ENCODE results near the gene GYG2. TPM values are rescaled to one million over a fixed set of nuclear protein-coding genes. Genes with fewer than 3 reads are reported as not detected.

Gene GYG2
- total and polyA plus RNA-seq, 2 of the 13 experiments (the other 11 are each of a cell fraction or from before 2014, with no cell fraction given), result 20.0 to 24.3 TPM

GRCh38 chrX:2841537-2841936, 12.8 kb downstream of the GYG2 start:
- BruUV-seq (replicated peaks), result no TSS peak
- H4K20me1 ChIP-seq (ENCODE audit: insufficient read depth, low read length), result no peaks in the 10 kb centered on the region
- H2AFZ ChIP-seq (ENCODE audit: low read length), result no peak overlapping the region
- POLR2A ChIA-PET, result no interaction called here
- no peak overlapping the region for H3K4me3 ChIP-seq (replicated peaks in 1 of 3; ENCODE audit: insufficient read depth in 1 of 3, low read depth in 2 of 3, low read length in 3 of 3)
- FAIRE-seq, result no peak
- TF ChIP-seq CHCHD3 (CRISPR knock-in tag; IDR thresholded peaks at IDR 0.05) (no peak), GLI4 (CRISPR knock-in tag; IDR thresholded peaks at IDR 0.05; ENCODE audit: borderline replicate concordance) (no peak), SOX6 (IDR thresholded peaks at IDR 0.05) (no peak), SOX6 (CRISPR knock-in tag; IDR thresholded peaks at IDR 0.05) (no peak), ZNF501 (CRISPR knock-in tag; IDR thresholded peaks at IDR 0.05) (no peak), USF2 (IDR thresholded peaks at IDR 0.05; ENCODE audit: low read depth, low read length) (no peak), USF2 (CRISPR knock-in tag; IDR thresholded peaks at IDR 0.05; ENCODE audit: borderline replicate concordance) (no peak), ZNF326 (CRISPR knock-in tag; IDR thresholded peaks at IDR 0.05; ENCODE audit: borderline replicate concordance) (no peak), GRHL1 (CRISPR knock-in tag; conservative IDR thresholded peaks at IDR 0.05) (no peak), HNF1A (IDR thresholded peaks at IDR 0.05; ENCODE audit: low read depth) (no peak), HNF1A (CRISPR knock-in tag; IDR thresholded peaks at IDR 0.05; ENCODE audit: borderline replicate concordance) (no peak), RXRA (CRISPR knock-in tag; IDR thresholded peaks at IDR 0.05) (no peak), CERS6 (CRISPR knock-in tag; IDR thresholded peaks at IDR 0.05) (no peak), KAT8 (CRISPR knock-in tag; IDR thresholded peaks at IDR 0.05) (no peak), RARG (CRISPR knock-in tag; IDR thresholded peaks at IDR 0.05; ENCODE audit: low read depth) (no peak)
- H3K36me3 ChIP-seq (replicated peaks in 1 of 2; ENCODE audit: control insufficient read depth in 1 of 2, insufficient read depth in 2 of 2, low read length in 2 of 2), result peaks cover 0 to 1% of the 10 kb centered on the region in 2 experiments; a peak in 2 of 5 replicates
- no peaks in the 10 kb centered on the region for H3K79me2 ChIP-seq (ENCODE audit: insufficient read depth, low read length)
- H3K9ac ChIP-seq (ENCODE audit: insufficient read depth, low read depth, low read length), result no peak overlapping the region
- intact Hi-C loops (cut with micrococcal nuclease; ENCODE audit: unreplicated experiment), result no loop called here
- no peak for DNase-seq (ENCODE audit: low spot score)
- H3K4me2 ChIP-seq (ENCODE audit: low read depth, low read length), result no peak overlapping the region
- H3K27ac ChIP-seq (ENCODE audit: extremely low read length, insufficient read depth, low read length), result no peak overlapping the region
- in situ Hi-C loops (cut with HindIII; ENCODE audit: extremely low pct_ligation_motif_present, low pct_unique_long_range_greater_than_20kb), result no loop called here
- CTCF ChIA-PET (ENCODE audit: low intra/inter-chr PET ratio, low total read pairs), result no interaction called here
- H3K9me3 ChIP-seq (ENCODE audit: low read length), result no peaks in the 10 kb centered on the region
- no peaks in the 10 kb centered on the region for H3K4me1 ChIP-seq (ENCODE audit: insufficient read depth, low read length)
- no peaks in the 10 kb centered on the region for H3K27me3 ChIP-seq (ENCODE audit: control insufficient read depth in 1 of 2, insufficient read depth in 2 of 2, low read length in 2 of 2)
- no peak for ATAC-seq
- WGBS (ENCODE audit: low lambda C conversion rate), result 93% methylated on average over 8 of the region's 9 CpGs
